Fibroblast of lung (primary cell): ENCODE measurements around the gene UBE2V1. TPM values are rescaled to one million over a fixed set of nuclear protein-coding genes. Genes with fewer than 3 reads are reported as not detected.

Experiments used
- DNase-seq, 2 donors: peaks; one replicate each; pipeline versions ENCODE4 v3.0.0 to v3.0.0-alpha.2; 2010; ENCODE audit warnings: low read depth in 2 of 2
- H2AFZ ChIP-seq: 2 replicates; pipeline ENCODE4 v1.5.1; 2012; ENCODE audit warnings: low read length, control low read depth, inconsistent platforms
- H3K27ac ChIP-seq: 2 replicates; pipeline ENCODE4 v1.5.1; 2011; ENCODE audit warnings: low read length, control low read depth; ENCODE audit not compliant: insufficient read depth
- H3K27me3 ChIP-seq: 2 replicates; pipeline ENCODE4 v1.5.1; 2011; ENCODE audit warnings: mild to moderate bottlenecking, low read length; ENCODE audit not compliant: control insufficient read depth, insufficient read depth
- H3K36me3 ChIP-seq: 2 replicates; pipeline ENCODE4 v1.5.1; 2011; ENCODE audit warnings: low read length; ENCODE audit not compliant: control insufficient read depth, insufficient read depth
- H3K4me1 ChIP-seq: 2 replicates; pipeline ENCODE4 v1.5.1; 2011; ENCODE audit warnings: low read length; ENCODE audit not compliant: control insufficient read depth, insufficient read depth; ENCODE audit errors: extremely low read depth
- H3K4me2 ChIP-seq: 2 replicates; pipeline ENCODE4 v1.5.1; 2011; ENCODE audit warnings: low read length, control low read depth; ENCODE audit not compliant: insufficient read depth; ENCODE audit errors: extremely low read depth
- H3K4me3 ChIP-seq, 4 experiments: fragments of 200-600 bp in 1 of 4; sonication (generic) in 1 of 4; replicated peaks in 1 of 4; 2 replicates each; pipeline ENCODE4 v1.5.1; 2011 to 2016; ENCODE audit warnings: low read length in 4 of 4, low read depth in 3 of 4, mild to moderate bottlenecking in 3 of 4, control low read depth in 2 of 4, inconsistent platforms in 1 of 4, mixed read lengths in 1 of 4; ENCODE audit not compliant: insufficient read depth in 1 of 4; ENCODE audit errors: control extremely low read depth in 1 of 4
- H3K79me2 ChIP-seq: 2 replicates; pipeline ENCODE4 v1.5.1; 2012; ENCODE audit warnings: mild to moderate bottlenecking, low read length, inconsistent platforms; ENCODE audit not compliant: control insufficient read depth, insufficient read depth
- H3K9ac ChIP-seq: 2 replicates; pipeline ENCODE4 v1.5.1; 2011; ENCODE audit warnings: mild to moderate bottlenecking, low read length, control low read depth; ENCODE audit not compliant: insufficient read depth
- H3K9me3 ChIP-seq: 2 replicates; pipeline ENCODE4 v1.5.1; 2012; ENCODE audit warnings: low read depth, low read length; ENCODE audit not compliant: control insufficient read depth, insufficient read depth
- H4K20me1 ChIP-seq: 2 replicates; pipeline ENCODE4 v1.5.1; 2011; ENCODE audit warnings: low read length; ENCODE audit not compliant: control insufficient read depth, insufficient read depth; ENCODE audit errors: extremely low read depth
- EZH2 ChIP-seq: IDR thresholded peaks from 2 replicates; pipeline ENCODE4 v1.5.1; 2012; ENCODE audit warnings: low read length, control low read depth, mild to moderate bottlenecking; ENCODE audit errors: missing control alignments
- polyA plus RNA-seq, 2 donors: library from polyadenylated mRNA; depleted of rRNA in 1 of 2; stranded (reverse) in 1 of 2; unstranded in 1 of 2; fragments of >200 nt; gene quantifications; 2 replicates each; pipeline ENCODE4 v1.2.1, GENCODE V29; 2011 to 2012; ENCODE audit warnings: missing spikeins in 1 of 2
- total RNA-seq: library from RNA; depleted of rRNA; stranded (reverse); fragments of >200 nt; gene quantifications from 2 replicates; pipeline ENCODE4 v1.2.1, GENCODE V29; 2014
- TF ChIP-seq, protein P1 (sequence below), 2 donors: IDR thresholded peaks in 1 of 2; conservative IDR thresholded peaks in 1 of 2; 1 replicate in 1 of 2; 2 replicates in 1 of 2; pipeline ENCODE4 v1.5.1; 2011 to 2012; ENCODE audit warnings: low read length in 2 of 2, control low read depth in 1 of 2, inconsistent platforms in 1 of 2, low read depth in 1 of 2, mild to moderate bottlenecking in 1 of 2

The UBE2V1 gene
- total and polyA plus RNA-seq, 2 donors (not counting 1 experiment from before 2014, with no cell fraction given): 31.7 to 193 TPM

DNA sequence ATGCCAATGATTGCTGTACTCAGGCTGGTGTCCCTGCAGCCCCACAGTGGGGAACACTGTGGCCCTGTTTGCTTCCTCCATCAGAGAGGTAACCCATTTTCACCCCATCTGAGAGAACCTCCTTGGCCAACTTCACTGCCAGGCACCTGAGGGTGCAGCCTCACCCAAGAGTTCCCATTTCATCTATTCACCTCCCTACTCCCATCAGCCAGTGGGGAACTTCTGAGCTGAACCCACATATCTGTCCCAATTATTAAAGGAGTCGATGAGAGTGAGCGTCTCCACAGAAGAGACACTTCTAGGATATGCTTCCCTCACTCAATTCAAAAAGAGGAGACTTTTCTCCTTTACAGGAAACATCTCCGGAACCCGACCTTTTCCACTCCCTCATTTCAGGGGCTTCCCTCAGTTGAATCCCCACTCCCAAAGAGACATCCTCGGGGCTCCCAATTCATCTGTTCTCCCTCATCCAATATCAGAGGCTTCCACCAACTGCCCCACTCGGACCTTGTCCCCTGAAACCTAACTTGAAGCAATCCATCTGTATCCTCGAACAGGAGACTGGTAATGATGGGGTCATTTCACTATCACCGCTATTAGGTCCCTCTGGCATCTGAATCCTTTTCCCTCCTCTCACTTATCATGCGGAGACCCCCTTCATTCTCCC, 988 bp downstream of the UBE2V1 start:
- Histone ChIP-seq H3K9me3 (no peaks in the 10 kb centered on the region), H3K4me1 (peaks cover 29% of the 10 kb centered on the region), H3K27ac (peak overlapping the region; percentile 91), H3K9ac (peak overlapping the region; percentile 89), H3K27me3 (no peaks in the 10 kb centered on the region), H3K4me2 (peak overlapping the region; percentile 92), H3K36me3 (peaks cover 3% of the 10 kb centered on the region), H4K20me1 (no peaks in the 10 kb centered on the region), H3K79me2 (peaks cover 58% of the 10 kb centered on the region), H2AFZ (no peak overlapping the region), H3K4me3 (peak overlapping the region; percentile 77 to 99 (median 88))
- TF ChIP-seq EZH2: no peak
- TF ChIP-seq, protein P1, sequence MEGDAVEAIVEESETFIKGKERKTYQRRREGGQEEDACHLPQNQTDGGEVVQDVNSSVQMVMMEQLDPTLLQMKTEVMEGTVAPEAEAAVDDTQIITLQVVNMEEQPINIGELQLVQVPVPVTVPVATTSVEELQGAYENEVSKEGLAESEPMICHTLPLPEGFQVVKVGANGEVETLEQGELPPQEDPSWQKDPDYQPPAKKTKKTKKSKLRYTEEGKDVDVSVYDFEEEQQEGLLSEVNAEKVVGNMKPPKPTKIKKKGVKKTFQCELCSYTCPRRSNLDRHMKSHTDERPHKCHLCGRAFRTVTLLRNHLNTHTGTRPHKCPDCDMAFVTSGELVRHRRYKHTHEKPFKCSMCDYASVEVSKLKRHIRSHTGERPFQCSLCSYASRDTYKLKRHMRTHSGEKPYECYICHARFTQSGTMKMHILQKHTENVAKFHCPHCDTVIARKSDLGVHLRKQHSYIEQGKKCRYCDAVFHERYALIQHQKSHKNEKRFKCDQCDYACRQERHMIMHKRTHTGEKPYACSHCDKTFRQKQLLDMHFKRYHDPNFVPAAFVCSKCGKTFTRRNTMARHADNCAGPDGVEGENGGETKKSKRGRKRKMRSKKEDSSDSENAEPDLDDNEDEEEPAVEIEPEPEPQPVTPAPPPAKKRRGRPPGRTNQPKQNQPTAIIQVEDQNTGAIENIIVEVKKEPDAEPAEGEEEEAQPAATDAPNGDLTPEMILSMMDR (conservative IDR thresholded peaks at IDR 0.05 in 1 of 2, IDR thresholded peaks at IDR 0.05 in 1 of 2; ENCODE audit: low read depth in 1 of 2, low read length in 2 of 2): no peak
- no peak for DNase-seq

DNA sequence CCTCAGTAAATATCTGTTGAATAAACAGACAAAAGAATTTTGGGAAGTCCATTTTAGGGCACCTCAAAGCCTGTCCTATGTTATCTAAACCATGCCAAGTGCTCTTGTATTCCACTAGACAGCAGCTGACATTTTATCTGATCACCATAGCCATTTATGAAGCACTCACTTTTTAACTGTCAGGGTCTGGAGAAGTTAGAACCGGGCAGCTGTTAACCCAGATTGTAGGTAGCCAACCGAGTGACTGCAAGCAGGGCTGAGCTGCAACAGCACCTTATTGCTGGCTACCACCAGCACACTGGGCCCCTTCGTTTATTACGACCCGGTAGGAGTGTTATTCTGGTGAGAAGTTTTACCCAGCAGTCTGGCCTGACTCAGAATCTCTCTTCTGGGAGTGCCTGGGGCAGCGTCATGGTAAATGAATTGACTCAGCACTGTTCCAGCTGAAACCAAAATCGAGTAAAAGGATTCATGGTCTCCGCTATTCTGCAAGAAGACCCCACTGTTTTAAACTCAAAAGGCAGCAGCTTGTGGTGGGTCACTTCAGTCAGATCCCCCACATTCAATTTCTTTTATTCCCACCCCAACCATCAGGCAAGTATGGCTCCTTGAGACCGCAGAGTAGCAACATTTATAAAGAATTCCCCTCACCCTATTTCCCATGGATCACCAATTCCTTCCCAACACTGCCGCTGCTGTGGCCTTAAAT, 1.7 kb downstream of the UBE2V1 start:
- H3K4me1 ChIP-seq: peaks cover 30% of the 10 kb centered on the region
- peak in 1 of 2 donors; percentile 76 for DNase-seq
- no peaks in the 10 kb centered on the region for H4K20me1 ChIP-seq
- H3K9ac ChIP-seq: no peak overlapping the region
- no peak overlapping the region for H2AFZ ChIP-seq
- H3K36me3 ChIP-seq: peaks cover 4% of the 10 kb centered on the region
- H3K27ac ChIP-seq: peak overlapping the region; percentile 91
- H3K9me3 ChIP-seq: no peaks in the 10 kb centered on the region
- peaks cover 65% of the 10 kb centered on the region for H3K79me2 ChIP-seq
- no peaks in the 10 kb centered on the region for H3K27me3 ChIP-seq
- TF ChIP-seq EZH2: no peak
- TF ChIP-seq, protein P1 (conservative IDR thresholded peaks at IDR 0.05 in 1 of 2, IDR thresholded peaks at IDR 0.05 in 1 of 2; ENCODE audit: low read depth in 1 of 2, low read length in 2 of 2): no peak
- peak overlapping the region; percentile 77 to 99 (median 88) for H3K4me3 ChIP-seq
- peak overlapping the region; percentile 92 for H3K4me2 ChIP-seq
